SIG-M5 treated with dmso at 0.1 percent for 504 hours (cell line): ENCODE measurements around the gene ADAM19.

ENCODE experiments used
- DNase-seq: peaks from one replicate; lab custom pipeline; 2025; ENCODE audit not compliant: unreplicated experiment; lab: John Stamatoyannopoulos, UW

Gene ADAM19

DNA sequence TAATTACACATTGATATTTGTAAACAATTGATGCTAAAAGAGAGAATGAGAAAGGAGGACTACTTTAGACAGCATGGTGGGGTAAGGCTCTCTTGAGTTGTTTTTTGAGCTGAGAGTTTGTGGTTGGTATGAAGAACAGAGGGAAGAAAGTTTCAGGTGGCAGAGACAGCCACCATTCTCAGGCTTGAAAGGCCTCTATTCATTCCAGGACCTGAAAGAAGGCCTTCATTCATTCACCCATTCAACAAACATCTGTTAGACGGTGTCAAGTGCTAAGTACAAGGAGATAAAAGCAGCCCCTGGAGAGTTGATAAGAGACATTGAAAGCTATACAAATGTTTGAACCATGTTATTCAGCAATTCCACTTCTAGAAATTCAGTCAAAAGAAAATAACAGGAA lies 21.7 kb upstream of the ADAM19 start:
- DNase-seq: no peak

DNA sequence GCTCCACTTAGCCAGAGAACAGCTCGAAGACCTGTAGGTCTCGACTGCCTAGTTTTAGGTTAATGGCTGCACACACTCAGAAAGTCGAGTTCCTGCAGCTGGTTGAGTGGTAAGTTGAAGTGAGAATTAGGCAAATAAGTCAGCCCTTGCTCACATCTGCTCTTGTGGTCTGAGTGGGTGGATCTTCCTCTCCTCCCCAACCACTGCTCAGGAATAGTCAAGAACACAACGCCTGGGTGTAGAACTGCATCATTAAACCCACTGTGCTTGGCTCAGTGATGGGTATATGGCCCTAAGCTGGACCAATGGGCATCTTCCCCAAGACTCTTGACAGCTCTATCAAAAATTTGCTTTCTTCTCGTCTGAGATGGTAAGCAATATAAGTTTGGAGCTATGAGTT lies 20.9 kb upstream of the ADAM19 start:
- peak; percentile 51 for DNase-seq

DNA sequence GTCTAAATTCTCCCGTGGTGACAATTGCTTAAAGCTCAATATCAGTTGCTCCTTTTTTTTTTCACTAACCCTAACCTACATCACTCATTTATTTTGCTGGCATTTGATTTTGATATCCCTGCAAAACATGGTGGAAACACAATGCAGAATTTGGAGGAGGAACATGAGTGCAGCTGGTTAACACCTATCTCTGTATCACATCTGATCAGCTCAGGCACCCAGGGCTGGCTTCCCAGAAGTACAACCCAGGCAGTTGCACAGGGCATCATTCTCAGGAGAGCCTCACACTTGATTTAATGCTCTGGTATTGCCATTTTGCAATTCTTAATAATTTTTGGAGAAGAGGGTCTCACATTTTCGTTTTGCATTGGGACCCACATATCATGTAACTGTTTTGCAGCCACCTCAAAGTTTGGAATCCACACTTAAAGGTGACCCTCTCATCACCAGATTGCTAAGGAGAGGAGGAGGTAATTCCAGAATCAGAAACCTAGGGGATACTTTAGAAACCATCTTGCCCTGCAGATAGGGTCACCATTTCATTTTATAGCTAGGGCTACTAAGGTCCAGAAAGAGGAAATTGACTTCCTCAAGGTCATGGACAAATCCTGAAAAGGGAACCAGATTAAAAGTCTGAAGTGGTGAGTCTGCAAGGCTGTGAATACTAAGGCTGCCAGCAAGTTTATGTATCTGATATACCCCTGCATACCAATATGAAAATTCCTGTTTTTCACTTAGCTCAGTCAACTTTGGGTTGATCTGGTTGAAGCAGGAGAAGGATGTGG lies 19.3 kb upstream of the ADAM19 start:
- no peak for DNase-seq

DNA sequence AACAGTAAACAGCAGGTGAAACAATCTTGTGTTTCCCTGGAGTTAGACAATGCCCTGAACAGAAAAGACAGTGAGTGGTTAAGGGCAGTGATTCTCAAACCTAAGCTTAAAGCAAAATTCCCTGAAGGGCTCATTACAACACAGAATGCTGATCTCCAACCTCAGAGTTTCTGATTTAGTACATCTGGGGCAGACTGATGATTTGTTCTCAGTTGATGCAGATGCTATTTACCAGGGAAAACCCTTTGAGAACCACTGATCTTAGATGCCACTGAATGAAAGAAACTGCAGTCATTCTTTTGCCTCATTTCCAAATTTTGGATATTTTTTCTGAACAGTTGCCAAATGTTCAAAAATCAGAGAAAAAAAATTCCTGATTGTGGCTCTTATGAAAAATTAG lies 18.7 kb upstream of the ADAM19 start:
- no peak for DNase-seq

DNA sequence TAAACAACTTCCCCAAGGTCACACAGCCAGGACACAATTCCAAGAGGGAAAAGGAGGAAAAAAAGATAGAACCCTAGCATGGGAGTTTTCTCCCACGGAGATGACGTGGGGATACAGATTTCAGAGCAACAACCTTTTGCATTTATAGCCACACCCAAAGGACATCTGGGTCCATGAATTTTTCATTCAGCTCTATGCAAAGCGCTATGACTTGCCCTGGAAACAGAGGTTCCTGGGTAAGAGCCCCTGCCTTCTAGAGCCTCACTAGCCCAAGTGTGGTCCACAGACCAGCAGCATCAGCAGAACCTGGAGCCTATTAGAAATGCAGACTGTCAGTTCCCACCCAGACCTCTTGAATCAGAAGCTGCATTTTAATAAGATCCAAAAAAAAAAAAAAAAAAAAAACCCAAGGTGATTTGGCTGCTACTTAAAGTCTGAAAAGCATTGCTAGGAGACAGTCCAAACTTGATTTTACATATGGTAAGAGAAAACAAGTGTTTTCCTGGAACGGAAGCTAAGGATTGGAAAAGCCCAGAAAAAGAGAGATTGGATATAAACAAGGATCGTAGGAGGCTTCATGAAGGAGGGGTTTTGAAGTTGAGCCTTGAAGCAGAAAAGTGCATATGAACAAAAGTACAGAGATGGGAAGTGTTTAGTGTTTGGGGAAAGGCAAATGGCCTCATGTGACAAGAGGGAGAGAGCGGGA lies 17.6 kb upstream of the ADAM19 start:
- no peak for DNase-seq

DNA sequence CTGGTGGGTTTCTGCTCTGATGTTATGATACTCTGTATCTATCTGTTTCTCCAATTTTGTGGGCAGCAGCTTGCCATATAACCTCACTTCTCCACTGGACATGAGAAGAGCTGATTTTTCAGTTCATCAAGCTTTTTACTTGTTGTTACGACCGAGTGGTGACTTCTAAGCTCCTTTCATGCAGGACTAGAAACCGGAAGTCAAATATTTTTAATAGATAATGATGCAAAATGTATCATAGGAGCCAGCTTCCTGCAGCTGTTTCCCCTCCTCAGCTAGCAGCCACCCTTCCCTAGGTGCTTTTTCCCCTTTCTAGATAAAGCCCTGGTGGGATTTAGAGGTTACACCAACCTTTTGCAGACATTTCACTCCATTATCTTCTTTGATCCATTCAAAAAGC lies 17.0 kb upstream of the ADAM19 start:
- no peak for DNase-seq

DNA sequence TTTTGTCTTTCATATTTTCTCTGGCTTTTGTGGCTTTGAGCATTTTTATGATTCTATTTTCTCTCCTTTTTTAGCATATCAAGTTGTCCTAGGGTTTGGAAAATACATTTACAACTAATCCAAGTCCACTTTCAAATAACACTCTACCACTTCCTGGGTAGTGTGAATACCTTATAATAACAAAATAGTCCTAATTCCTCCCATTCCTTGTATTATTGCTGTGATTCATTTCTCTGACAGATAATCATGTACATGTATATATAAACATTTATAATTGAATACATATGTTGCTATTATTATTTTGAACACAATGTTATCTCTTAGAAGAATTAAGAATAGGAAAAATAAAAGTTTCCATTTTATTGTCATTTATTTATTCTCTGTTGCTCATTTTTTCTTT lies 14.9 kb upstream of the ADAM19 start:
- DNase-seq: no peak

DNA sequence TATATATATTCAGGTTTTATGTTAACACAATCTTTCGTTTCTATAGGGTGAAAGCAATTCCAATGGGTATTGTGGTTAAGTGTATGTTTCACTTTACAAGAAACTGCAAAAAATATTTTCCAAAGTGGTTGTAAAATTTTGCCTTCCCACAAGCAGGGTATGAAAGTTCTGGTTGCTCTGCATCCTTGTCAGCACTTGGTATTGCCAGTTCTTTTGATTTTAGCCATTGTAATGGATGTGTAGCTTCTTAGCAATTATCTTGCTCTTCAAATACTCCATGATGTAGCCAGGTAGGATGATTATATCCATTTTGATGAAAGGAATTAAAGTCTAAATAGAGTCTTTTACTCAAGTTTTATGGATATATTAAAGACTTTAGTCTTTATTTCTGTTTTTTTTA lies 9.1 kb upstream of the ADAM19 start:
- no peak for DNase-seq

DNA sequence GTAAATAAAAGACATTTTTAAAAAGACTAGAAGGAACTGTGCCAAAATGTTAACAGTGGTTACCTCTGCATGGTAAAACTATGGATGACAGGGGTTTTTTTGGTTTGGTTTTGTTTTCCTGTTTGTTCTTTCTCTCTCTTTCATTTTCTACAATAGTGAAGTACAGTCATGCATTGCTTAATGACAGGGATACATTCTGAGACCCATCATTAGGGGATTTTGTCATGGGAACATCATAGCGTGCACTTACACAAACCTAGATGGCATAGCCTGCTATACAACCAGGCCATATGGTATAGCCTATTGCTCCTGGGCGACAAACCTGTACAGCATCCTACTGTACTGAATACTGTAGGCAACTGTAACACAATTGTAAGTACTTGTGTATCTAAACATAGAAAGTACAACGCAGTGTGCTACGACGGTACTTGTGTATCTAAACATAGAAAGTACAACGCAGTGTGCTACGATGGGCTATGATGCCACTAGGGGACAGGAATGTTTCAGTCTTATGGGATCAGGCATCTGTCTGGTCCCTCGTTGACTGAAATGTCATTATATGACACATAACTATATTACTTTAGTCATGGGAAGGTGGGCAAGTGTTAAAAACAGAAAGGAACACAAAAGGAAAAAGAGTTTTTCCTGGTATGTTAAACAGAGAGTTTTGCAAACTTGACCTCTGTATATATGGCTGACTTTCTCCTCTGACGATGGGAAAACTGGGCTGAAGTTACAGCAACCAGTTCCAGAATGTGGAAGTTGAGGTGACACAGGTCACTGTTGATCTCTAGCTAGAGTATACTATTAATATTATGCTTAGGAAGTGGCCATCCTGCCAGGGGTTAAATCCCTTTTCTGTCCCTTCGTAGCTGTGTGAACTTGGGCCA lies 7.4 kb upstream of the ADAM19 start:
- DNase-seq: no peak

DNA sequence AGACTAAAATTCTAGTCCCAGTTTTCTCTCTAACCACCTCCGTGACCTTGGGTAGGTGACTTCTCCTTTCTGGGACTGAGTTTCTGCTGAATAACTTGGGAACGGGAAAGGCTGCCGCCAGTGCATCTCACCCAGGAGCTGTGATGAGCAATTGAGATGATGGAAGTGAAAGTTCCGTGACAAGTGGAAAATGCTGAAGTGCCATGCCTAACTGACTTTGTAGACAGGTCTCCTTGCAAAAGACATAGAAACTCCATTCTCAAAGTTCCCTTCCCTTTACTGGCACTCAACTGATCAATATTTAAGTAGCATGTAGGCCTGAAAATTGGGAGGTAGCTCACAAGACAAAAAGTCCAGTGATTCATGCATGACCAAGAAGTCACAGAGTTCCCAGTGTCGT lies 6.3 kb upstream of the ADAM19 start:
- DNase-seq: peak; percentile 39

DNA sequence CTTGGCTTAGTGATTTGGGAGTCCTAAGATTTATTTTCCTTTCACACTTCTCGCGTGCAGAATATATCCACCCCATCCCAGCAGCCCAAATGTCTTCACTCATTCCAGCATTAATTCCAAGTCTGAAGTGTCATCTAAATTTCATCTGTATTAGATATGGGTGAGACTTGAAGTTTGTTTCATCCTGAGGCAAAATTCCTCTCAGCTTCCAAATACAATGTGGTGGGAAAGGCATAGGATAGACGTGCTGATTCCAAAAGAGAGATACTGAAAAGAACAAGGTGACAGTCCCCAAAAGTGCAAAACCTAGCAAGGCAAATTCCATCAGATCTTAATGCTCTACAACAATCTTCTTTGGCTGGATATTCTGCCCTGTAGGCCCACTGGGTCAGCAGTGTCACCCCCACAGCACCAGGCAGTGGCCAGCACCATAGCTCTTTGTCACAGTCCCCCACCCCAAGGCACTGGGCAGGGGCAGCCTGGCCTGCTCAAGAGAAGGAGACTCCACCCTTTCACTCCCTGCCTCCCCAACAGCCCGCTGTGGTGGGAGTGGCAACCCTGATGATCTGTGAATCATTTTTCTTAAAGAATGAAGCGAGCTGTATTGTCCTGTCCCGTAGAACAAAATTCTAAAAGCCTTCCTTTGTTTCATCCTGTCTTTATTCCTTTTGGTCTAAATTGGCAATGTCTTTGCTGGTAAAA lies 2.7 kb upstream of the ADAM19 start:
- DNase-seq: no peak

DNA sequence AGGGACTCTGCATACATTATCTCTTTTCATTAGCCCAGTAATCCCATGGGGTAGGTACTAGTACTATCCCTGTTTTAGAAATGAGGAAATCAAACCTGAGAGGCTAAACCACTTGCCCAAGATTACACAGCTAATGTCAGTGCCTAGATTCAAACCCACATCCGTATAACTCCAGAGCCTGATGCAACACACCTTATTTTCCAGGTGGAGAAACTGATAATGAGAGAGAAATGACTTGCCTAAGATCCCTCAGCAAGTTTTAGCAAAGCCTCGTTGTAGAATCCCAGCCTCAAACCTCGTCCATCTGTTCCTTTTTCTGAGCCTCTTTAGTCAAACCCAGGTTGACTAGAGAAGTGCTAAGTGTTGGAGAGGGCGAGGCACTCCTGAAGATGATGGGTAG lies 1.1 kb upstream of the ADAM19 start:
- DNase-seq: no peak

DNA sequence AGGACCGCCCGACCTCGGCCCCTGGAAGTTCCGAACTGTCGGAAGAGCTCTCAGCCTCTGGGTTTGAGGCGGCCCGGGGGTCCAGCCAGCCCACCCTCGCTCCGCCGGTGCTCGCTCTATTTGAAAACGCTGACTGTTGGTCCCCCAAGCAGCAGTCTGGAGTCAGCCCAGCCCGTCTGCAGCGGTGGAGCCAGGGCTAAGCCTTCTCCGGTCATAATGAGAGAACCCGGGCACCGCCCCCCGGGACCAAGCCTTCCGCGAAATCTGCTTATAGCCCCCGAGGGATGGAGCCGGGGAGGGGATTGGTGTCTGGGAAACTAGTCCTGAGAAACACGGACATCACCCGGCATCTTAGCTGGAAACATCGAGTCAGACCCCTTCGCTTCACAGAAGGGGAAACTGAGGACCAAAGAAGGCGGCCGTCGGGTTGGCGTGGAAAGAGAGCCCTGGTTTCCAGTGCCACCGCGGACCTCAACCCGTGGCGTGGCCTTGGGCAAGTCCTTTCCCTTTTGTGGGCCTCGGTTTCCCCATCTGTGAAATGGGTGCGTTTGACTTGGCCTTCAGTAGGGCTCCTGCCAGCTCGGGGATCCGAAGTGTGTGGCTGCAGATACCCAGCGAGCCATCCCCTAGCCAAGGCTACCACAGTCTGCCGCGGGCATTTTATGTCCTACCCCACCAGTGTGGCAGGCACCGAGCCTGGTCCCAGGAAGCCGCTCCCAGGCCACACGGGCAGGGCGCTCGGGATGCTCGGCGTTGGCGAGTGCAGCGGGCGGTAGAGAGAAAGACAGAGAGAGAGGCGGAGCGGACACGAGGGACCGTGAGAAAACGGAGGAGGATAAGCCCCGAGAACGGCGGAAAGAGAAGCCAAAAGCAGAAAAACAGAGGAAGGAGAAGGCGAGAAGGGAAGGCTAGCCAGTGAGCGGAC lies 857 bp downstream of the ADAM19 start:
- DNase-seq: no peak

DNA sequence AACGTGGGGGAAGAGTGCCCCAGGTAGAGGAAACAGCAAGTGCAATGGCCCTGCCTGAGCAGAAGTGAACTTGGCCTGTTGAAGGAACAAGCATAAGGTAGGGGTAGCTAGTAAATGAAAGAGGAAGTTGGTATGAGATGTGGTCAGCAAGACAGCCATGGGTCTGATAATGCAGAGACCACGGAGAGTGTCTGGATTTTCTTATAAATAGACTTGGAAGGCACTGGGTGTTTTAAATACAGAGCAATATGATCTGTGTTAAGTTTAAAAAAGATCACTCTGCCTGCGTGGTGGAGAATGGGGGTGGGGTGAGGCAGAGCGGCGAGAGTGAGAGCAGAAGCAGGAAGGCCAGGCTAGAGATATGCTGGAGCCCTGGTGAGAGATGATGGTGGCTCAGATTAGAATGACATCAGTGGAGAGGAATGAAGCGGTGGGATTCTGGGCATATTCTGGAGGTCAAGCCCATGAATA lies 4.2 kb downstream of the ADAM19 start:
- DNase-seq: peak; percentile 87

DNA sequence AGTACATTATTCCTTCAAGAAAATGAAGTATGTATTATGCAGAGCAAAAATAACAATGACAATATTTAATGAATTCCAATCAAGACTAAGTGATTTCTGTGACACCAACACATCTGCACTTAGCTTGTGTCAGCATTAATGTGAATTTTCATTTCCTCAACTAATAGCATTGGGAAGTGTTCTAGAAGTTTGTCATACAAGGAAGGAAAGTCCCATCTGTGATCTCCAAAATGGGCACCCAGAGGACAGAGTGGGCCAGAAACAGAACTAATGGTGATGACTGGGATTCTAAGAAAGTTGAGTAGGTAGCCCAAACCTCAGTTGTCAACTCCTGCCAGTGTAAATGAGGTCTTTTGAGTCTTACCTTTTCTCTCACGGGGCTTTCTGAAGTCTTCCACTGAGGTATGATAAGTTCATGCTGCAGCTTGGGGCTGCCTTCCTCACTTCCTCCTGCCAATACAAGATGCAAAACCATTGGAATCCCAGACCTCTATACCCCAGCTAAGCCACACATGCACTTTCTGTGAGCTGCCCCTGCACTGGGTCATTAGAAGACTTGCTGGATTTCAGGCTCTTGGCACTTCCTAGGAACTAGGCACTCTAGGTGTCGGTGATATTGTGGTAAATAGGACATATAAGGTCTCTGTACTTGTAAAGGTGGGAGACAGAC lies 4.9 kb downstream of the ADAM19 start:
- no peak for DNase-seq

DNA sequence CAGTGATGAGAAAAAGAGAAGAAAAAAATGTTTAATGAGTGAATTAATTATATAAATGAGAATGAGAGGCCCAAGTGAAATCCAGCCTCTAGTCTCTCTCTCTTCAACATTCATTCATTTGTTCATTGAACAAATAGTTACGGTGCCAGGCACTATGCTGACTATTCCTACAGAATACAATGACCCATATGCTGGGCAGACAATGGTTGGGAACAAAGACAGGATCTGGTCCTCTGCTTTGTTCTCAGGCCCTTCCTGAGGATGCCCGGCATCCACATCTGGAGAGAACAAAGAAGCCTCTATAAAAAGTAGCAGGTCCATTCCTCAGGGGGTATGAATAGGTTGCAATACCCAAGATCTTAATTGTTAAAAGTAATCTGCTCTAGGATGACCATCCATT lies 6.9 kb downstream of the ADAM19 start:
- DNase-seq: no peak

DNA sequence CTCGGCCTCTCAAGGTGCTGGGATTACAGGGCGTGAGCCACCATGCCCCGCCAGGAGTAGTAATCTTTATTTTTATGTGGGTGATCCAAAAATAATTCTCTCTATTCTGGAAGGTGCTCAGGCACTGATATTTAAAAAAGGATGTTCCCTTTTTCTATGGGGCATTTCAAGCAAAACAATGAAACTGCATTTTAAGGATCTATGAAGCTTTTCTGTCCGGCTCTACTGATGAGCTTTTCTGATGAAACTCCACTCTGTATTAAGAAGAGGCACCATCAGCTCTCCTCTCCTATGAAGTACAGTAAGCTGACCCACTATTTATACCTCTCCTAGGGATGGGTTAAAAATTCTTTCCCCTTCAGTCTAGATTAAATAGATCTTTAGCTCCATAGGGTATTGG lies 7.4 kb downstream of the ADAM19 start:
- no peak for DNase-seq

DNA sequence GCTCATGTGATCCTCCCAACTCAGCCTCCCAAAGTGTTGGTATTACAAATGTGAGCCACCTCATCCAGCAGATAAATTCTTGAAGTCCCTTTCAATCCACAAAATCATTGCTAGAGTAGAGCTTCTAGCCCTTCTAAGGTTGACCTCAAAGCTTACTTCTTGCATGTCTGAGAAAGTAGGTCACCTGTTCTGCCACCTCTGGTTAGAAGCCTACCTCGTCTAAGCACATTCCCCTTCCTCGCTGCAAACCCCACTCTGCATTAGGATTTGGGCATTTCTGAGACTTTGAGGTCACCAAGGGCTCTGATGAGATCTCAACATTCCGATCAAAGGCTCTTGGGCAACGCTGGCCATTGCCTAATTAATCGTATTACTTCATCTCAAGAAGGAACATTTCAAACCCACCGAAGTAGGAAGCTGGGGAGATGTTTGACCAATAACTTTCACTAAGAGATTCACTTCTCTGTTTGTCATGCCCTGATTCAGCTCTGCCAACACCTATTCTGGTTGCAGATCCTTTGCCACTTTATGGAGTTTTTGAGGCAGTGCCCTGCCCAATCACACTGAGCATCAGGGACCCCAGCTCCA lies 8.6 kb downstream of the ADAM19 start:
- peak; percentile 79 for DNase-seq
